ENCODE data around the gene CYP4A22. TPM values are rescaled to one million over a fixed set of nuclear protein-coding genes. Genes with fewer than 3 reads are reported as not detected.

CYP4A22 gene
- total and polyA plus RNA-seq, 2 donors (not counting 3 experiments of a cell fraction or from before 2014, with no cell fraction given): not detected

DNA sequence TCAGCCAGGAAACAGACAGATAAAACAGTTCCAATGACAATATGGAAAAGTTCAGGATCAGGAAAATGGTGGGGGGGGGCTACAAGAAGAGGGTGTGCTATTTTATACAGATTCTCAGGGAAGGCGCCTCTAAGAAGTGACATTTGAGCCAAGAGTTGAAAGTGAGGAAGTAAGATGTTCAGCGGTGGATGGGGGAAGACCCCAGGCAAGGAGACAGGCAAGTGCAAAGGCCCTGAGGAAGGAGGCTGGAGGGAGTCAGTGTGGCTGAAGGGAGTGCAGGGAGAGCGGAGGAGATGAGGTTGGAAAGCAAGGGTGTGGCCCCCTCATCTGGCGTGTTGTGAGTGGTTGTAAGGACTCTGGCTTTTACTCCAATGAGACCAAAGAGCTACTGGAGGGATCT, 61.0 kb downstream of the CYP4A22 start:
- no peak overlapping the region for H3K4me2 ChIP-seq (ENCODE audit: insufficient read depth, low read length)
- ChIA-PET CTCF (interaction anchor here (1.3 to 3.6 kb wide), 3 partner anchors 8 to 65 kb away, joined by 4 to 26 read pairs (median 5); partner anchors contain the start of gene PDZK1IP1), POLR2A (no interaction called here)
- BruUV-seq (replicated peaks): no TSS peak
- H3K9me3 ChIP-seq (replicated peaks; ENCODE audit: control insufficient read depth, insufficient read depth, low read length): no peaks in the 10 kb centered on the region
- dilution Hi-C loops (cut with MboI; ENCODE audit: extremely low pct_ligation_motif_present, low sequenced_read_pairs): no loop called here
- no peaks in the 10 kb centered on the region for H3K79me2 ChIP-seq (ENCODE audit: control insufficient read depth, insufficient read depth, low read length)
- no peaks in the 10 kb centered on the region for H4K20me1 ChIP-seq (replicated peaks; ENCODE audit: control insufficient read depth, extremely low read depth, insufficient read depth, low read length)
- H3K4me1 ChIP-seq (ENCODE audit: control insufficient read depth, extremely low read depth, insufficient read depth, low read length): no peaks in the 10 kb centered on the region
- H3K27ac ChIP-seq (ENCODE audit: insufficient read depth, low read depth, low read length): no peak overlapping the region
- DNase-seq (ENCODE audit: low read depth, low spot score): no peak
- H3K36me3 ChIP-seq (ENCODE audit: control insufficient read depth in 2 of 2, extremely low read depth in 1 of 2, insufficient read depth in 2 of 2, low read length in 2 of 2): no peaks in the 10 kb centered on the region
- no peak overlapping the region for H3K9ac ChIP-seq (replicated peaks; ENCODE audit: extremely low read depth, insufficient read depth, low read length)
- FAIRE-seq: no peak
- H2AFZ ChIP-seq (ENCODE audit: low read depth, low read length): no peak overlapping the region
- H3K9me1 ChIP-seq (replicated peaks; ENCODE audit: control insufficient read depth, extremely low read depth, insufficient read depth, low read length): no peaks in the 10 kb centered on the region
- H3K4me3 ChIP-seq (replicated peaks in 1 of 3; ENCODE audit: insufficient read depth in 1 of 3, low read depth in 1 of 3, low read length in 3 of 3): no peak overlapping the region
- intact Hi-C loops (cut with micrococcal nuclease): no loop called here
- no peaks in the 10 kb centered on the region for H3K27me3 ChIP-seq (ENCODE audit: control insufficient read depth in 2 of 2, insufficient read depth in 2 of 2, low read length in 2 of 2)
- no peak for TF ChIP-seq MYC (IDR thresholded peaks at IDR 0.05; ENCODE audit: low read depth, low read length)

Other genes with a start within 250 kb of the CYP4A22 start
- gene CYP4A11, start 196.0 kb upstream of the CYP4A22 start, total RNA-seq: not detected in 2 replicates
- not detected in 2 replicates for gene CYP4A11, start 196.0 kb upstream of the CYP4A22 start, polyA plus RNA-seq
- 2.3 and 3.7 TPM in 2 replicates for gene CYP4X1, start 113.8 kb upstream of the CYP4A22 start, total RNA-seq
- 2.4 and 3.2 TPM in 2 replicates for gene CYP4X1, start 113.8 kb upstream of the CYP4A22 start, polyA plus RNA-seq
- not detected in 2 replicates for gene CYP4Z1, start 70.2 kb upstream of the CYP4A22 start, total RNA-seq
- 0.03 TPM in 1 of 2 replicates, not detected in the other for gene CYP4Z1, start 70.2 kb upstream of the CYP4A22 start, polyA plus RNA-seq
- gene PDZK1IP1, start 52.6 kb downstream of the CYP4A22 start, total RNA-seq: not detected in 2 replicates
- 0.52 and 0.60 TPM in 2 replicates for gene PDZK1IP1, start 52.6 kb downstream of the CYP4A22 start, polyA plus RNA-seq
- 50.2 and 52.4 TPM in 2 replicates for gene TAL1, start 94.8 kb downstream of the CYP4A22 start, total RNA-seq
- gene TAL1, start 94.8 kb downstream of the CYP4A22 start, polyA plus RNA-seq: 30.8 and 36.7 TPM in 2 replicates
- gene STIL, start 176.7 kb downstream of the CYP4A22 start, total RNA-seq: 24.7 and 28.1 TPM in 2 replicates
- gene STIL, start 176.7 kb downstream of the CYP4A22 start, polyA plus RNA-seq: 8.5 and 10.3 TPM in 2 replicates
- 79.6 and 90.0 TPM in 2 replicates for gene CMPK1, start 196.3 kb downstream of the CYP4A22 start, total RNA-seq
- 9.7 and 16.4 TPM in 2 replicates for gene CMPK1, start 196.3 kb downstream of the CYP4A22 start, polyA plus RNA-seq